Measurements from ENCODE around the gene GLUD1.
"Not testable (repeated sequence)": the region's sequence is repeated elsewhere in the genome, so short reads cannot be mapped to it uniquely, and the experiment has no call there.

DNA sequence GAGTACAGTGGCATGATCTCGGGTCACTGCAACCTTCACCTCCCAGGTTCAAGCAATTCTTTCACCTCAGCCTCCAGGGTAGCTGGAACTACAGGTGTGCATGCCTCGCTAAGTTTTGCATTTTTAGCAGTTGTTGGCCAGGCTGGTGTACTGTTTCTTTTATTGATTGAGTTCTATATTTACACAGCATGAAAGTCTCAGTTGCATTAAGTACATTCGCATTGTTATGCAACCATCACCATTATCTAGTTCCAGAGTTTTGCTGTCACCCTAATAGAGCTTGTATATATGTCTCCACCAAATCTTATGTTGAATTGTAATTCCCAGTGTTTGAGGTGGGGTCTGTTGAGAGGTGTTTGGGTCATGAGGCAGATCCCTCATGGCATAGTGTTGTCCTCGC lies 28.7 kb upstream of the GLUD1 start:
- TF ChIP-seq, protein P1, sequence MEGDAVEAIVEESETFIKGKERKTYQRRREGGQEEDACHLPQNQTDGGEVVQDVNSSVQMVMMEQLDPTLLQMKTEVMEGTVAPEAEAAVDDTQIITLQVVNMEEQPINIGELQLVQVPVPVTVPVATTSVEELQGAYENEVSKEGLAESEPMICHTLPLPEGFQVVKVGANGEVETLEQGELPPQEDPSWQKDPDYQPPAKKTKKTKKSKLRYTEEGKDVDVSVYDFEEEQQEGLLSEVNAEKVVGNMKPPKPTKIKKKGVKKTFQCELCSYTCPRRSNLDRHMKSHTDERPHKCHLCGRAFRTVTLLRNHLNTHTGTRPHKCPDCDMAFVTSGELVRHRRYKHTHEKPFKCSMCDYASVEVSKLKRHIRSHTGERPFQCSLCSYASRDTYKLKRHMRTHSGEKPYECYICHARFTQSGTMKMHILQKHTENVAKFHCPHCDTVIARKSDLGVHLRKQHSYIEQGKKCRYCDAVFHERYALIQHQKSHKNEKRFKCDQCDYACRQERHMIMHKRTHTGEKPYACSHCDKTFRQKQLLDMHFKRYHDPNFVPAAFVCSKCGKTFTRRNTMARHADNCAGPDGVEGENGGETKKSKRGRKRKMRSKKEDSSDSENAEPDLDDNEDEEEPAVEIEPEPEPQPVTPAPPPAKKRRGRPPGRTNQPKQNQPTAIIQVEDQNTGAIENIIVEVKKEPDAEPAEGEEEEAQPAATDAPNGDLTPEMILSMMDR (IDR thresholded peaks at IDR 0.05) = not testable (repeated sequence)
- not testable (repeated sequence) for TF ChIP-seq POLR2AphosphoS5 (IDR thresholded peaks at IDR 0.05)
